Dermis blood vessel endothelial cell (primary cell): ENCODE data around the gene SLC25A29. TPM values are rescaled to one million over a fixed set of nuclear protein-coding genes. Genes with fewer than 3 reads are reported as not detected.
A peak's percentile ranks its signal among the peaks of the same experiment; 100 is the strongest.

Experiments used
- DNase-seq: peaks from one replicate; pipeline ENCODE4 v3.0.0; 2010
- total RNA-seq: library from RNA; depleted of rRNA; stranded (reverse); fragments of >200 nt; gene quantifications from 2 replicates; pipeline ENCODE4 v1.2.3, GENCODE V29; 2014

The SLC25A29 gene
- total RNA-seq, 1 donor from 2014 or later, result 145 TPM

DNA sequence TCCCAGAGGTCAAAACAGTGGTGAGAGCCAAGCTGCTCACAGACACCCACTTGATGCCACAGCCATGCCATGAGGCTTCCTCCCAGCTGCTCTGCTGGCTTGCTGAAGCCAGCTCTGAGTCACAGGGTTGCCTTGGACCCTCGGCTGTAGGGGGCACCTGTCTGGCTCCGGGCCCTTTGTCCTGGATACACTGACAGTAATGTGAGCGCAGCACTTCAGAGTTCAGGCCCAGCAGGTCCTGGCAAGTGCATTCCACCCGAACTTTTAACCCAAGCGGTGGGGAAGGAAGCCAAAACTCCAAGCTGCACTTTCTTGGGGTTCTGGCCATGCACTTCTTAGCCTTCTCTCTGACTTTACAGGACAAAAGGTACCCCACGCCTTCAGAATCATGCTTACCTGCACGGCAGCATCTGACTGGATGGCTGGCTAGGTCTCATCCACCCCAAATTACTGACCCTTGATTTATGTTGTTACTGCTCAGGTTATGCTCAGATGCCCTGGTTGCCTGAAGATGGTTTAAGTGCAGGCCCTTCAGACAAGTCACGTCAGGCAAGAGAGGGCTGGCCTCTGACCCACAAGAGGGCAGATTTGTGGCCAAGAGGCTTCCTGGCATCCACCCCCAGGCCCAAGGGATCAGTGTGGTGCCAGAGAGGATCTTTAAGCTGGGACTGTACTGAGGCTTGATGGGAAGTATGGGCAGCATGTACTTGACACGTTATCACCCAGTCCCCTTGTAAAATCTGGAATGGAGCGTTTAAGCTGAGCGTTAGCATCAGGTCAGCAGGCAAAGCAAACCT, 24.8 kb downstream of the SLC25A29 start:
- DNase-seq, result no peak

GRCh38 chr14:100279563-100279962, 26.7 kb downstream of the SLC25A29 start:
- DNase-seq, result no peak

DNA sequence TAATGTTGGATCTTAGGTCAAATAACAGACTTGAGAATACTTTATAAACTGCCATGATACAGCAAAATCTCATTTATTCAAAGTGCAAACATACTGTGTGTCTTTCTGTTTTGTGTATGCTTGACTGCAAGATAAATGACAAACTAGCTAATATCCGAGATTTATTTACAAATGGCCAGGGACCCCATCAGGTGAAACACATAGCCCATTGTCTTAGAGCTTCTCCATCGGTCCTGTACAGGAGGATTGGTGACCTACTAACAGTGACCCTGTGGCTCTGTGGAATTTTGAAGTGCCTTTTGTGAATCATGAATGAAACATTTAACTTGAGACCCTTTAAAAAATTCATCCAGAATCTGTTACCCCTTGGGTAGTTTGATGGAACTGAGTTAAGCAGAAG, 27.1 kb downstream of the SLC25A29 start:
- DNase-seq, result no peak

DNA sequence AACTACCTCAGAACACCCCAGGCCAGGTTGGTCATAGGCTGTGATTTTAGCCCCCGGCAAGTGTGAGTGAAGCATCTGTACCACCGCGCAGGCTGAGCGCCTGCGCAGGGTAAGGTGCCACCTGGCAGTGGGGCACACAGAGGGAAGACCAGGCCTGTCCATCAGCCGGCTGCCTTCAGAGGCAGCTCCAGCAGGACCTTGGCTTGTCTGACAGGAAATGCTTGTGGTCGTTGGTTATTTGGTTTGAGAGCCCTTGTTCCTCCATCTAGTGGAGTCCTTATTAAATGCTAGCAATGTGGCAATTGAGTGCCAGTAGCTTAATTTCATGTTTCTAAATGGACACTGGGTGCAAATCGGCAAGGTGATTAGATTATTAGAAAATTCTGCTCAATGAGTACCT, 27.5 kb downstream of the SLC25A29 start:
- DNase-seq, result peak; percentile 66

DNA sequence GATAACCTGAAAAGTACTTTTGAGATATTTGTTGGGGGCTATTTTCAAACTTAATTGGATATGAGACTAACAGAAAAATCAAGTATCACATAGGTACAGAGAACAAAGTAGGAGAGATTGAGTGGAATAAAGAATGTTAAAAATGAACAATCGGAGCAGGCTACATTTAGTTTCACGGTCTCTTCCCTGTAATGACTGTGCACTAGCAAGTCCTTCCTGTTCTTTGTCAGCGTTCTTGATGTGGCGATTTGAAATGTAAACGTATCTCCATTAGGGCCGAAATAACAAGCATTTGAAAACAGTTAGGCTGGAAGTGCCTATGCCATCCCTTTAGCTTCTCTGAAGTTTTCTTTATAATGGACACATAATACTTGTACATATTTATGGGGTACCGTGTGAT, 31.0 kb downstream of the SLC25A29 start:
- DNase-seq, result peak; percentile 33

GRCh38 chr14:100274250-100274649, 32.0 kb downstream of the SLC25A29 start:
- DNase-seq, result no peak

DNA sequence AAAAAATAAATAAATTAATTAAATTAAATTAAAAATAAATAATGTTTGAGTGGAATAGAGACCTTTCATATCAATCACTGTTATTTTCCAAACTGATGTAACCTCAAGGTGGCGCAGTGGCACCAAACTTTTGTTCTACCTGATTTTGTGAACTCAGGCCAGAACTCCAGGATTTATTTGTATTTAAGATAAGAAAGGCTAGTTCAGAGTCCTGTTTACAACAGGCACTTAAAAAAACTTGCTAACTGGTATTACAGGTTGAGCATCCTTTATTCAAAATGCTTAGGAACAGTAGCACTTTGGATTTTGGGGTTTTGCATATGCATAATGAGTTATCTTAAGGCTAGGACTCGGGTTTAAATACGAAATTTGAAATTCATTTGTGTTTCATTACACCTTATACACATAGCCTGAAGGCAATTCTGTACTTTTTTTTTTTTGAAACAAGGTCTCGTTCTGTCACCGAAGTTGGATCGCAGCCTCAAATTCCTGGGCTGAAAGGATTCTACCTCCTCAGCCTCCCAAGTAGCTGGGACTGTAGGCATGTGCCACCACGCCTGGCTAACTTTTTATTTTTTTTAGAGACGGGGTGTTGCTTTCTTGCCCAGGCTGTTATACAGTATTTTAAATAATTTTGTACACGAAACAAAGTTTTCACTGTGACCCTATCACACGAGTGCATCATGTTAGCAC, 34.9 kb downstream of the SLC25A29 start:
- peak; percentile 67 for DNase-seq

DNA sequence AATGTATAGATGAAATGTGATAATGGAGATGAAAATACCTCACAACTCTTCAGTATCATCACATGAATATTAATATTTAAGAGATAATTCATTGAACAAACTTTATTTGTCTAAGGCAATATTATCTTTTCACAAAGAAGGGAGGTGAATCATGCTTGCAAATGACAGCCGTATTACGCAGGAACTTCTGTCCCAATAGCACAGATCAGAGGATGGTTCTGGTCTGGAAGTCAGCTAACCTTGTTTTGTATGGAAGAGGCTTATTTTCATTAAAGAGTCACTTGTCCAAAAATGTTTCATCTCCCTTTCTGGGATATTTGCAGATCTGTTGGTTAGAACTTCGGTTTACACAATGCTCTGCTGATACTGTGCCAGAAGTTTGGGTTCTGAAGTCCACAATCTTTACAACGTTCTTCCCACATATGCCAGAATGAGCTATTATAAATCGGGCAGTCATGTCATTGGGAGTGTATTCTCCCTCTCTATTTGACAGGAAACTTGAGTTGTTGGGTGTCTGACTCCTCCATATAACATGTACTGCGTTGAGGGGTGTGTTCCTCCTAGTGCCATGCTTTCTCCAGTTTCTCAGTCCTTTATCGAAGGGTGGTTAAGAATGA, 37.5 kb downstream of the SLC25A29 start:
- no peak for DNase-seq

GRCh38 chr14:100267990-100268389, 38.3 kb downstream of the SLC25A29 start:
- DNase-seq, result no peak

DNA sequence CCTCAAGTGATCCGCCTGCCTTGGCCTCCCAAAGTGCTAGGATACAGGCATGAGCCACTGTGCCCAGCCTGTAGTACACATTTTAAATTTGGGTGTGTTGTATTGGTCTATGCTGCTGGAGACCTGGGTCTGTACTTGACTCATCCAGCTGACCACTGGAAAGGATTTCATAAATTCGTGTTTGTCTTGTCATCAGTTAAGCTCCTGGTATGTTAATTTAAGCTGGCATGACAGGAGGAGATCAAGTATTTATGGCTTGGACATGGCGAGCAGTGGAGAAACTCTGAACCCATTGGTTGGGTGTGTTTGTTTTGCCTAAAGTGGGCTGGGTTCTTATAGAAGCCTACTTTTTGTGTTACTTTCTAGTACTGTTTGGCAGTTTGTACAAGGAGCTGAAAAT, 43.1 kb downstream of the SLC25A29 start:
- DNase-seq, result no peak

GRCh38 chr14:100262545-100262944, 43.7 kb downstream of the SLC25A29 start:
- DNase-seq, result peak; percentile 26

DNA sequence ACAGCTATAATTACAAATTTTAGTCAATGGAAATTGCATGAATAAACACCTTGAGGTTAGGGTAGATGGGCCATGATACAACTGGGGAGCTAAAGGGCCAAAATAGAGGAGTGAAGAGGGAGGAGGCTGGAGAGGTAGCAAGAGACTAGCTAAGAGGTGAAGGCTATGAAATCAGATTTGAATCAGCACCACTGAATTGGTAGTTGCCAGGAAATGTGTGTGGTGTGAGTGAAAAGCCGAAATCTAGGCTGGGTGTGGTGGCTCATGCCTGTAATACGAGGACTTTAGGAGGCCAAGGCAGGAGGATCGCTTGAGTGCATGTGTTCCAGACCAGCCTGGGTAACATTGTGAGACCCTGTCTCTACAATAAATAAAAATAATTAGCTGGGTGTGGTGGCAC, 44.6 kb downstream of the SLC25A29 start:
- no peak for DNase-seq

GRCh38 chr14:100256339-100256895, 49.8 kb downstream of the SLC25A29 start:
- DNase-seq, result no peak

DNA sequence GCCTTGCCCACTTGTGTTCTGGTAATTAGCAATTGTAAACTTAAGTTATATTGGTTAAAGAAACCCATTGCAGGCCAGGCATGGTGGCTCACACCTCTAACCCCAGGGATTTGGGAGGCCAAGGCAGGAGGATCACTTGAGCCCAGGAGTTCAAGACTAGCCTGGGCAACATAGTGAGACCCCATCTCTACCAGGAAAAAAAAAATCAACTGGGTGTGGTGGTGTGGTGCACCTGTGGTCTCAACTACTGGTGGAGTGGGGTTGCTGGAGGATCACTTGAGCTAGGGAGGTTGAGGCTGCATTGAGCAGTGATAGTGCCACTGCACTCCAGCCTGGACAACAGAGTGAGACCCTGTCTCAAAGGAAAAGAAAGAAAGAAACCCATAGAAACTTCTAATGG, 53.6 kb downstream of the SLC25A29 start:
- no peak for DNase-seq

DNA sequence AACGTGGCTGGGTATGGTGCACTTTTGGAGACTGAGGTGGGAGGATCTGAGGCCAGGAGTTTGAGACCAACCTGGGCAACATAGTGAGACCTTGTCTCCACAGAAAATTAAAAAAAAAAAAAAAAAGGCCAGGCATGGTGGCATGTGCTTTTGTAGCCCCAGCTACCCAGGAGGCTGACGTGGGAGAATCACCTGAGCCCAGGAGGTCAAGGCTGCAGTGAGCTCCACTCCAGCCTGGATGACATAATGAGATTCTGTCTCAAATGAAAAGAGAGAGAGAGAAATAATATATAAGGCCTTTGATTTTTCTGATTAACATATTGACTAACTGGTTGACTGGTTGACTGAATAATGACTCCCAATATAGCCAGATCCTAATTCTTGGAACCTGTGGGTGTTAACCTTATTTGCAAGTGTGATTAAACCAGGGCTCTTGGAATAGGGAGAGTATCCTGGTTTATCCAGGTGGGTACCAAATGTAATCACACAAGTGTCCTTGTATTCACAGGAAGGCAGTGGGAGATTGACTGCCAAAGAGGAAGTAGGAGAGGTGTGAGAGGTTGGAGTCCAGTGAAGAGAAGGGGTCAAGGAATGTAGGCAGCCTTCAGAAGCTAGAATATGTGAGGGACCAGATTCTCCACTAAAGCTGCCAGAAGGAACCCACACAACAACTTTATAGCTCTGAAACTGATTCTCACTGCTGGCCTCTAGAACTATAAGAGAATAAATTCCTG, 55.3 kb downstream of the SLC25A29 start:
- DNase-seq, result no peak

DNA sequence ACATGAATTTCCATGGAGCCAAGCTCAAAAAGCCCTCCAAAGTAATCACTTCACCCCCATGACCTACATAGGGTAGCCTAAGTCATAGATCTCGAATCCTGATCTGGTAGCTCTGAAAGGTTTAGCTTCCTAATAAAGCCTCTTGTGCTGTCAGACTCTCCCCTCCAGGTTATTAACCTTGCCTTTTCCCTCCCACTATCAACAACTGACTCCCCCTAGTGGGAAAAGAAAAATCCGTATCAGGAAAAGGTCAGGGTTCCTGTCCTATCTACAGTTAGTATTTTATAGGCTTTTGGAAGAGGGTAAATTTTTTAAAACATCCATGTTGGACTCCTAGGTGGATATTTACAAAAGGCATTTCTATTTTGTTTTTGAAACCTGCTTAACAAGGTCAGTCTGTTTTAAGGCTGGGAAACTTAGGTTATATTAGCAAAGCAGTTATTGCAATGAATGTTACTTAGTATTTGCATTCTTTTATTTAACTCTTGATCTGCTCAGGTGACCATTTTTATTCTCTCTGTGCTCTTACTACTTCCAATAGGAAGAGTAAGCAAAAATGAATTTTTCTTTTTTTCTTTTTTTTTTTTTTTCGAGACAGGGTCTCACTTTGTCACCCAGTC, 59.3 kb downstream of the SLC25A29 start:
- DNase-seq, result peak; percentile 74

GRCh38 chr14:100243020-100243419, 63.2 kb downstream of the SLC25A29 start:
- DNase-seq, result no peak

- DNase-seq, result peak; percentile 17
Measured at GRCh38 chr14:100241279-100241678, 65.0 kb downstream of the SLC25A29 start.
